Lung (tissue), 12 donors: Measurements from ENCODE around the gene TMEM117. TPM values are rescaled to one million over a fixed set of nuclear protein-coding genes. Genes with fewer than 3 reads are reported as not detected.

Experiments
- ATAC-seq: fragments of 200-7000 bp; cut with Tn5 transposase; one replicate; pipeline ENCODE4 v1.9.1; 2020; ENCODE audit warnings: moderate number of reproducible peaks; ENCODE audit not compliant: insufficient read depth, low FRiP score
- DNase-seq, 3 donors: peaks; one replicate each; pipeline ENCODE4 v3.0.0-alpha.2; 2013 to 2017
- H3K27ac ChIP-seq, 2 donors: one replicate each; pipeline ENCODE4 v1.5.1; 2013; ENCODE audit warnings: mild to moderate bottlenecking in 2 of 2, moderate library complexity in 2 of 2, control low read depth in 1 of 2, inconsistent platforms in 1 of 2, low read depth in 1 of 2, low read length in 1 of 2
- H3K27me3 ChIP-seq, 3 donors: one replicate each; pipeline ENCODE4 v1.5.1; 2013; ENCODE audit warnings: low read length in 2 of 3; ENCODE audit not compliant: control insufficient read depth in 3 of 3, insufficient read depth in 3 of 3
- H3K36me3 ChIP-seq, 4 donors: one replicate each; pipeline ENCODE4 v1.5.1; 2013; ENCODE audit warnings: low read length in 4 of 4, mild to moderate bottlenecking in 1 of 4, moderate library complexity in 1 of 4; ENCODE audit not compliant: control insufficient read depth in 4 of 4, insufficient read depth in 4 of 4
- H3K4me1 ChIP-seq, 5 donors: one replicate each; pipeline ENCODE4 v1.5.1; 2013; ENCODE audit warnings: low read length in 5 of 5, mild to moderate bottlenecking in 2 of 5, moderate library complexity in 1 of 5; ENCODE audit not compliant: control insufficient read depth in 5 of 5, insufficient read depth in 5 of 5
- H3K4me3 ChIP-seq: one replicate; pipeline ENCODE4 v1.5.1; 2013; ENCODE audit warnings: mild to moderate bottlenecking, control low read depth, moderate library complexity
- H3K9ac ChIP-seq, 2 donors: one replicate each; pipeline ENCODE4 v1.5.1; 2013; ENCODE audit warnings: low read length in 2 of 2, control low read depth in 1 of 2; ENCODE audit not compliant: insufficient read depth in 1 of 2
- H3K9me3 ChIP-seq, 4 donors: one replicate each; pipeline ENCODE4 v1.5.1; 2013; ENCODE audit warnings: low read length in 3 of 4, mild to moderate bottlenecking in 1 of 4, moderate library complexity in 1 of 4; ENCODE audit not compliant: control insufficient read depth in 4 of 4, insufficient read depth in 3 of 4
- WGBS, 2 donors: extraction: QIAGEN DNeasy Blood & Tissue Kit; methylation state at CpG; one replicate each; pipeline ENCODE4 v1.1.7; 2013; 5-methylcytosine and 5-hydroxymethylcytosine counted together
- polyA plus RNA-seq, 2 donors: library from polyadenylated mRNA; stranded (reverse); fragments of 200-250 nt; gene quantifications; one replicate each; pipeline ENCODE4 v1.2.1, GENCODE V29; 2013
- total RNA-seq, 2 donors: library from RNA; depleted of rRNA in 1 of 2; stranded (reverse); fragments of >200 nt in 1 of 2; gene quantifications; one replicate each; pipeline ENCODE4 v1.2.1, GENCODE V29; 2014 to 2021
- TF ChIP-seq, protein P1 (sequence below): IDR thresholded peaks from 2 replicates; pipeline ENCODE4 v1.5.1; 2012; ENCODE audit warnings: mild to moderate bottlenecking; ENCODE audit errors: control extremely low read depth, extremely low read depth
- donor health status: control.
- donor health status: control.
- donor health status: Bipolar disorder and iron deficiency.
- donor health status: healthy.
- donor health status: DM: yes; HTN: yes; CAD: no.

TMEM117 gene
- total and polyA plus RNA-seq, 4 donors, result 1.2 to 6.1 (median 2.3) TPM

DNA sequence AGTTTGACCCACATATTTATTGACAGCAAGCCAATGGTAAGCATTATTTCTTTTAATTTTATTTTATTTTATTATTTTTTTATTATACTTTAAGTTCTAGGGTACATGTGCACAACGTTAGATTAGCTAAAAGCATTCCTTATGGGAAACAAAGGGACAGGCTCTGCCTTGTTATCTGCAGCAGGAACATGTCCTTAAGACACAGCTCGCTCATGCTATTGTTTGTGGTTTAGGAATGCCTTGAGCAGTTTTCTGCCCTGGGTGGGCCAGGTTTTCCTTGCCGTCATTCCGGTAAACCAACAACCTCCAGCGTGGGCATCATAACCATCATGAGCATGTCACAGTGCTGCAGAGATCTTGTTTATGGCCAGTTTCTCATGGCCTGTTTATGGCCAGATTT, 370.2 kb downstream of the TMEM117 start:
- Histone ChIP-seq H3K27me3 (no peaks in the 10 kb centered on the region), H3K4me1 (no peaks in the 10 kb centered on the region)
- DNase-seq, result no peak

DNA sequence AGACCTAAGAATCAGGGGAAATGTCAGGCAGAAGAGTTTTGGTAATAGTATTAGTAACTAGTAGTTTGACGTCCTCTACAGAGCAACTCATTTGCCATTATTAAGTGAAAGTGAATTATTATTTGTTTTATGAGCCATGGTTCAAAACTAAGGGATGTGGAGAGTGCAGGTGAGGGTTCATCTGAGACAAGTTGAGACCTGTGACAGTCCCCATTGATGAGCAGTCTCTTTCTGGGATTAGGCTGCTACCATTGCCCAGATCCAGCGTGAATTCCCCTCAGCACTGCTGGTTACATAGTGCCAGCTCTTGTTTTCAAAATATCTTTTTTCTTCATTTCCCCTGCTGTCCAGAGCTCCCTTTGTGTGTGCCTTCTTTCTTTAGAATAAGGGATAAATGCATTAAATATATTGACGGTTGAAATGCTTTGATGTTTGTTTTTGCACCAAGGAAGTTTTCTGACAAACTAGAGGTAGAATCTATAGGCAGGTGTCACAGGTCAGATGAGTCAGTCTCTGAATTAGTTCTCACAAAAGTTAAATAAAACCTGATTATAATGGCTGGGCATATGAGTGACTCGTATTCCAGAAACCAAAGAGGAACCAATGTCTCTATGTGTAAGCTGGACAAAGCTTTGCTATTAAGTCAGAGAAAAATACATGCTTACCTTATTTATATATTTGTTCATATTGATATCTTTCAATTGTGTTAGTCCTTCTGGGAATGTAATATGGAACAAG, 381.4 kb downstream of the TMEM117 start:
- Histone ChIP-seq H3K27ac (no peak overlapping the region), H3K4me3 (no peak overlapping the region), H3K9ac (no peak overlapping the region), H3K36me3 (no peaks in the 10 kb centered on the region), H3K9me3 (no peaks in the 10 kb centered on the region), H3K27me3 (no peaks in the 10 kb centered on the region), H3K4me1 (no peaks in the 10 kb centered on the region)
- WGBS, 2 donors, result 83 to 95% methylated on average over 4 of the region's 4 CpGs
- TF ChIP-seq, protein P1, sequence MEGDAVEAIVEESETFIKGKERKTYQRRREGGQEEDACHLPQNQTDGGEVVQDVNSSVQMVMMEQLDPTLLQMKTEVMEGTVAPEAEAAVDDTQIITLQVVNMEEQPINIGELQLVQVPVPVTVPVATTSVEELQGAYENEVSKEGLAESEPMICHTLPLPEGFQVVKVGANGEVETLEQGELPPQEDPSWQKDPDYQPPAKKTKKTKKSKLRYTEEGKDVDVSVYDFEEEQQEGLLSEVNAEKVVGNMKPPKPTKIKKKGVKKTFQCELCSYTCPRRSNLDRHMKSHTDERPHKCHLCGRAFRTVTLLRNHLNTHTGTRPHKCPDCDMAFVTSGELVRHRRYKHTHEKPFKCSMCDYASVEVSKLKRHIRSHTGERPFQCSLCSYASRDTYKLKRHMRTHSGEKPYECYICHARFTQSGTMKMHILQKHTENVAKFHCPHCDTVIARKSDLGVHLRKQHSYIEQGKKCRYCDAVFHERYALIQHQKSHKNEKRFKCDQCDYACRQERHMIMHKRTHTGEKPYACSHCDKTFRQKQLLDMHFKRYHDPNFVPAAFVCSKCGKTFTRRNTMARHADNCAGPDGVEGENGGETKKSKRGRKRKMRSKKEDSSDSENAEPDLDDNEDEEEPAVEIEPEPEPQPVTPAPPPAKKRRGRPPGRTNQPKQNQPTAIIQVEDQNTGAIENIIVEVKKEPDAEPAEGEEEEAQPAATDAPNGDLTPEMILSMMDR, result no peak
- ATAC-seq (no peak), DNase-seq (no peak)

More for the DNA sequence above, 370.2 kb downstream of the TMEM117 start:
- no peak overlapping the region for H3K27ac ChIP-seq
- H3K9ac ChIP-seq, result no peak overlapping the region
- no peak overlapping the region for H3K4me3 ChIP-seq
- no peak for ATAC-seq
- TF ChIP-seq, protein P1, result no peak
- no peaks in the 10 kb centered on the region for H3K36me3 ChIP-seq
- 84 to 92% methylated on average over 5 of the region's 5 CpGs for WGBS, 2 donors
- peaks cover 0 to 3% (median 2%) of the 10 kb centered on the region in 4 donors for H3K9me3 ChIP-seq

DNA sequence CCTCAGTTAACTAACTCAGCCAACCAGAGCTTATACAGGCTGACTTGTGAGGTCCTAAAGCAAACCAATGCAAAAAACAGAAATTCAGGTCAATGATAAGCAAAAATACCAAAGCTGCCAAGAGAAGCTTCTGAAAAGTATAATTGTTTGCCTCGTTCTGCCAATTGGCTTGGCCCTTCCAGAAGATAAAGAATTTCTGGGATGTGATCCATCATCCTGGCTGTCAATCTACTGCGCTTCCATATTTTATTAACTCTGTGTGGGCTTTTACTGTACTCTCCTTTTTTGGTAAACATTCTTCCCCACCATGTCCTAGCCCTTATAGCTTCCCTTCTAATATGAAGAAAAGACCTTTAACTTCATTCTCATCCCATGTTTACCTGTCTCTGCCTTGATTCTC, 387.9 kb downstream of the TMEM117 start:
- TF ChIP-seq, protein P1, result no peak
- Histone ChIP-seq H3K4me3 (no peak overlapping the region), H3K4me1 (peaks cover 0 to 24% (median 14%) of the 10 kb centered on the region in 5 donors), H3K27me3 (no peaks in the 10 kb centered on the region), H3K36me3 (no peaks in the 10 kb centered on the region), H3K9ac (no peak overlapping the region), H3K27ac (no peak overlapping the region), H3K9me3 (no peaks in the 10 kb centered on the region)
- no peak for ATAC-seq
- DNase-seq, result no peak
- 54 to 60% methylated on average over 2 of the region's 2 CpGs for whole genome bisulfite sequencing, 2 donors
